Measurements from ENCODE around the gene MBD6. TPM values are rescaled to one million over a fixed set of nuclear protein-coding genes. Genes with fewer than 3 reads are reported as not detected.
A peak's percentile ranks its signal among the peaks of the same experiment; 100 is the strongest.
"Not testable (repeated sequence)": the region's sequence is repeated elsewhere in the genome, so short reads cannot be mapped to it uniquely, and the experiment has no call there.

Gene MBD6
- polyA plus RNA-seq, 2 of the 4 experiments (the other 2 are of a cell fraction), result 4.6 to 24.2 TPM

DNA sequence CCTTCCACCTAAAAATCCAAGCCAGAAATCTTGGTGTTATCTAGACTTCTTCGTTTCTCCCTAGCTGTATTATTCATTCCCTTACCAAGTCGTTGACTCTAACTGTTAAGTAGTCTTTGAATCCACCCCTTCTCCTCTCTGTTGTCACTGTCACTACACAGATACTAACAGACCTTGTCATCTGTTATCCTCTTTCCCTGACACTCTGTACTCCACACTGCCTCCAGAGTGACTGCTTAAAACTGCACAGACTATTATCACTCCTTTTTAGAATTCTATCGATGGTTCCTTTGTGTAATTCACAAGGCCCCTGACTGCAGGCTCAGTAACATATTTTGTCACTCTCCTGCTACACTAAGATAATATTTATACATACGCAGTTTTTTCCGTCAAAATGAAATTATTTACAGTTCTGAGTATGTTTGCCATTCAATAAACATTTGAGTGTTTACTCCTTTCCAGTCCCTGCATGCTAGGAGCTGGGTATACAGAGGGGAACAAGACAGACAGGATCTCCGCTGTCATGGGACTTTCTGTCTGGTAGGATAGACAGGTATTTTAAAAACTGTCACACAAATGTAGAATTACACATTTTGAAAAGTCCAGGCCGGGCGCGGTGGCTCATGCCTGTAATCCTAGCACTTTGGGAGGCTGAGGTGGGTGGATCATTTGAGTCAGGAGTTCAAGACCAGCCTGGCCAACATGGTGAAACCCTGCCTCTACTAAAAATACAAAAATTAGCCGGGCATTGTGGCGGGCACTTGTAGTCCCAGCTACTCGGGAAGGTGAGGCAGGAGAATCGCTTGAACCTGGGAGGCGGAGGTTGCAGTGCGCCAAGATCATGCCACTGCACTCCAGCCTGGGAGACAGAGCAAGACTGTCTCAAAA lies 31.0 kb upstream of the MBD6 start:
- H3K4me1 ChIP-seq, result peaks cover 12% of the 10 kb centered on the region
- ChIA-PET CTCF (interaction anchor here (0.6 to 2.4 kb wide), 6 partner anchors 13 to 278 kb away, joined by 3 to 9 read pairs (median 4); partner anchors contain the start of gene GLI1), POLR2A (no interaction called here)
- no peak overlapping the region for H3K27ac ChIP-seq
- H3K4me3 ChIP-seq, result no peak overlapping the region
- FAIRE-seq (peak; percentile 23), DNase-seq (ENCODE audit: low read depth in 1 of 2, low spot score in 1 of 2) (peak; percentile 51 to 56), ATAC-seq (peak; percentile 59 to 78)
- WGBS (ENCODE audit: missing lambda C conversion rate), result 84% methylated on average over 15 of the region's 15 CpGs
- no peak overlapping the region for H3K4me2 ChIP-seq
- TF ChIP-seq ZSCAN20 (CRISPR knock-in tag; IDR thresholded peaks at IDR 0.05) (no peak), HOXB5 (CRISPR knock-in tag; IDR thresholded peaks at IDR 0.05) (no peak), HOXB13 (CRISPR knock-in tag; IDR thresholded peaks at IDR 0.05; ENCODE audit: low read depth) (no peak), MYC (IDR thresholded peaks at IDR 0.05; ENCODE audit: borderline replicate concordance, low read length) (no peak), RARB (CRISPR knock-in tag; IDR thresholded peaks at IDR 0.05) (no peak), RFX5 (IDR thresholded peaks at IDR 0.05) (no peak), RCOR1 (IDR thresholded peaks at IDR 0.05; ENCODE audit: low read depth, low read length) (no peak), SMC3 (IDR thresholded peaks at IDR 0.05) (no peak), ZFP36 (IDR thresholded peaks at IDR 0.05; ENCODE audit: borderline replicate concordance, partially characterized antibody) (no peak), KDM1A (IDR thresholded peaks at IDR 0.05; ENCODE audit: low read depth) (no peak), MAZ (IDR thresholded peaks at IDR 0.05; ENCODE audit: borderline replicate concordance, low read depth, low read length) (no peak), JUN (IDR thresholded peaks at IDR 0.05) (no peak), TP53 (CRISPR knock-in tag; IDR thresholded peaks at IDR 0.05) (no peak), CEBPB (IDR thresholded peaks at IDR 0.05) (no peak), PHF8 (IDR thresholded peaks at IDR 0.05; ENCODE audit: borderline replicate concordance, low read depth) (no peak), BHLHE40 (IDR thresholded peaks at IDR 0.05; ENCODE audit: low read depth, low read length) (no peak), CHD4 (IDR thresholded peaks at IDR 0.05; ENCODE audit: borderline replicate concordance) (no peak)
- TF ChIP-seq, protein P1, sequence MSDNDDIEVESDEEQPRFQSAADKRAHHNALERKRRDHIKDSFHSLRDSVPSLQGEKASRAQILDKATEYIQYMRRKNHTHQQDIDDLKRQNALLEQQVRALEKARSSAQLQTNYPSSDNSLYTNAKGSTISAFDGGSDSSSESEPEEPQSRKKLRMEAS (IDR thresholded peaks at IDR 0.05), result no peak
- TF ChIP-seq, protein P2, sequence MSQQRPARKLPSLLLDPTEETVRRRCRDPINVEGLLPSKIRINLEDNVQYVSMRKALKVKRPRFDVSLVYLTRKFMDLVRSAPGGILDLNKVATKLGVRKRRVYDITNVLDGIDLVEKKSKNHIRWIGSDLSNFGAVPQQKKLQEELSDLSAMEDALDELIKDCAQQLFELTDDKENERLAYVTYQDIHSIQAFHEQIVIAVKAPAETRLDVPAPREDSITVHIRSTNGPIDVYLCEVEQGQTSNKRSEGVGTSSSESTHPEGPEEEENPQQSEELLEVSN (IDR thresholded peaks at IDR 0.05; ENCODE audit: borderline replicate concordance, low read depth), result no peak
- H3K9me3 ChIP-seq, result no peaks in the 10 kb centered on the region

DNA sequence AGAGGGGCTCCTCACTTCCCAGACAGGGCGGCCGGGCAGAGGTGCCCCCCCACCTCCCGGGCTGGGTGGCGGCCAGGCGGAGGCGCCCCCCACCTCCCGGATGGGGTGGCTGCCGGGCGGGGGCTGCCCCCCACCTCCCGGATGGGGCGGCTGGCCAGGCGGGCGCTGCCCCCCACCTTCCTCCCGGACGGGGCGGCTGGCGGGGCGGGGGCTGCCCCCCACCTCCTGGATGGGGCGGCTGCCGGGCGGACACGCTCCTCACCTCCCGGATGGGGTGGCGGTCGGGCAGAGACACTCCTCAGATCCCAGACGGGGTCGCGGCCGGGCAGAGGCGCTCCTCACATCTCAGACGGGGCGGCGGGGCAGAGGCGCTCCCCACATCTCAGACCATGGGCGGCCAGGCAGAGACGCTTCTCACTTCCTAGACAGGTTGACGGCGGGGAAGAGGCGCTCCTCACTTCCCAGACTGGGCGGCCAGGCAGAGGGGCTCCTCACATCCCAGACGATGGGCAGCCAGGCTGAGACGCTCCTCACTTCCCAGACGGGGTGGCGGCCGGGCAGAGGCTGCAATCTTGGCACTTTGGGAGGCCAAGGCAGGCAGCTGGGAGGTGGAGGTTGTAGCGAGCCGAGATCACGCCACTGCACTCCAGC lies 27.4 kb upstream of the MBD6 start:
- CTCF ChIA-PET; H3K4me3 ChIP-seq; POLR2A ChIA-PET; FAIRE-seq; DNase-seq (ENCODE audit: low read depth in 1 of 2, low spot score in 1 of 2); ATAC-seq; H3K27ac ChIP-seq; H3K4me2 ChIP-seq; H3K4me1 ChIP-seq; H3K9me3 ChIP-seq: not testable (repeated sequence)
- 95% methylated on average over 15 of the region's 48 CpGs for WGBS (ENCODE audit: missing lambda C conversion rate)

DNA sequence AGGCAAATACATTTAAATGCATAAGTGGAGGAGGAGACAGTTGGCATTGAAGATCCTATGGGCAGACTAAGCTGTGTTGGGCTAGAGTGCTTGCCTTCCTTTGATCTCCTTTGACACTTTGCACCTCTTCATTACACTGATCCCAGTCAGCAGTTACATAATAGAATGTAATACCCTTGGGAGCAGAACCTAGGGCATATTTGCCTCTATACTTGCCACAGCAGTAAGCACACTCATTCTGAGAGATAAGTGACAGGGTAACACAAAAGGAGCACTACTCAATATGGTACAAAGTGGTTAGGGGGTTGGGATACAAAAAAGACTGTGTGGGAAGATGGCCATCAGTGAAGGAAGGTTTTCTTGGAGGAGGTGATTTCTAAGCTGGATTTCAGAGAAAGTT lies 25.8 kb upstream of the MBD6 start:
- FAIRE-seq (no peak), ATAC-seq (no peak), DNase-seq (ENCODE audit: low read depth in 1 of 2, low spot score in 1 of 2) (no peak)
- CTCF ChIA-PET, result interaction anchor here (0.8 to 1.2 kb wide), 6 partner anchors 18 to 71 kb away, joined by 3 read pairs; no protein-coding TSS in a partner anchor
- H3K9me3 ChIP-seq, result no peaks in the 10 kb centered on the region
- no peak overlapping the region for H3K4me3 ChIP-seq
- no peaks in the 10 kb centered on the region for H3K4me1 ChIP-seq
- H3K4me2 ChIP-seq, result no peak overlapping the region
- H3K27ac ChIP-seq, result no peak overlapping the region
- POLR2A ChIA-PET, result no interaction called here
- TF ChIP-seq, protein P3, sequence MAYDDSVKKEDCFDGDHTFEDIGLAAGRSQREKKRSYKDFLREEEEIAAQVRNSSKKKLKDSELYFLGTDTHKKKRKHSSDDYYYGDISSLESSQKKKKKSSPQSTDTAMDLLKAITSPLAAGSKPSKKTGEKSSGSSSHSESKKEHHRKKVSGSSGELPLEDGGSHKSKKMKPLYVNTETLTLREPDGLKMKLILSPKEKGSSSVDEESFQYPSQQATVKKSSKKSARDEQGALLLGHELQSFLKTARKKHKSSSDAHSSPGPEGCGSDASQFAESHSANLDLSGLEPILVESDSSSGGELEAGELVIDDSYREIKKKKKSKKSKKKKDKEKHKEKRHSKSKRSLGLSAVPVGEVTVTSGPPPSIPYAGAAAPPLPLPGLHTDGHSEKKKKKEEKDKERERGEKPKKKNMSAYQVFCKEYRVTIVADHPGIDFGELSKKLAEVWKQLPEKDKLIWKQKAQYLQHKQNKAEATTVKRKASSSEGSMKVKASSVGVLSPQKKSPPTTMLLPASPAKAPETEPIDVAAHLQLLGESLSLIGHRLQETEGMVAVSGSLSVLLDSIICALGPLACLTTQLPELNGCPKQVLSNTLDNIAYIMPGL (CRISPR knock-in tag; IDR thresholded peaks at IDR 0.05; ENCODE audit: borderline replicate concordance), result no peak
- TF ChIP-seq, protein P4, sequence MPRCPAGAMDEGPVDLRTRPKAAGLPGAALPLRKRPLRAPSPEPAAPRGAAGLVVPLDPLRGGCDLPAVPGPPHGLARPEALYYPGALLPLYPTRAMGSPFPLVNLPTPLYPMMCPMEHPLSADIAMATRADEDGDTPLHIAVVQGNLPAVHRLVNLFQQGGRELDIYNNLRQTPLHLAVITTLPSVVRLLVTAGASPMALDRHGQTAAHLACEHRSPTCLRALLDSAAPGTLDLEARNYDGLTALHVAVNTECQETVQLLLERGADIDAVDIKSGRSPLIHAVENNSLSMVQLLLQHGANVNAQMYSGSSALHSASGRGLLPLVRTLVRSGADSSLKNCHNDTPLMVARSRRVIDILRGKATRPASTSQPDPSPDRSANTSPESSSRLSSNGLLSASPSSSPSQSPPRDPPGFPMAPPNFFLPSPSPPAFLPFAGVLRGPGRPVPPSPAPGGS (IDR thresholded peaks at IDR 0.05), result no peak
- TF ChIP-seq ZFP36 (IDR thresholded peaks at IDR 0.05; ENCODE audit: borderline replicate concordance, partially characterized antibody) (no peak), FOXS1 (CRISPR knock-in tag; IDR thresholded peaks at IDR 0.05) (no peak), CBX8 (IDR thresholded peaks at IDR 0.05) (no peak), POLR2A (IDR thresholded peaks at IDR 0.05; ENCODE audit: low read length) (no peak), JUNB (IDR thresholded peaks at IDR 0.05) (no peak)
- TF ChIP-seq, protein P5, sequence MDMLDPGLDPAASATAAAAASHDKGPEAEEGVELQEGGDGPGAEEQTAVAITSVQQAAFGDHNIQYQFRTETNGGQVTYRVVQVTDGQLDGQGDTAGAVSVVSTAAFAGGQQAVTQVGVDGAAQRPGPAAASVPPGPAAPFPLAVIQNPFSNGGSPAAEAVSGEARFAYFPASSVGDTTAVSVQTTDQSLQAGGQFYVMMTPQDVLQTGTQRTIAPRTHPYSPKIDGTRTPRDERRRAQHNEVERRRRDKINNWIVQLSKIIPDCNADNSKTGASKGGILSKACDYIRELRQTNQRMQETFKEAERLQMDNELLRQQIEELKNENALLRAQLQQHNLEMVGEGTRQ (IDR thresholded peaks at IDR 0.05), result no peak
- TF ChIP-seq, protein P6, sequence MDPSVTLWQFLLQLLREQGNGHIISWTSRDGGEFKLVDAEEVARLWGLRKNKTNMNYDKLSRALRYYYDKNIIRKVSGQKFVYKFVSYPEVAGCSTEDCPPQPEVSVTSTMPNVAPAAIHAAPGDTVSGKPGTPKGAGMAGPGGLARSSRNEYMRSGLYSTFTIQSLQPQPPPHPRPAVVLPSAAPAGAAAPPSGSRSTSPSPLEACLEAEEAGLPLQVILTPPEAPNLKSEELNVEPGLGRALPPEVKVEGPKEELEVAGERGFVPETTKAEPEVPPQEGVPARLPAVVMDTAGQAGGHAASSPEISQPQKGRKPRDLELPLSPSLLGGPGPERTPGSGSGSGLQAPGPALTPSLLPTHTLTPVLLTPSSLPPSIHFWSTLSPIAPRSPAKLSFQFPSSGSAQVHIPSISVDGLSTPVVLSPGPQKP (IDR thresholded peaks at IDR 0.05; ENCODE audit: low read depth, low read length), result no peak
- TF ChIP-seq, protein P2 (IDR thresholded peaks at IDR 0.05; ENCODE audit: borderline replicate concordance, low read depth), result no peak

Data from A549 (cell line).